H9 (cell line): Measurements from ENCODE around the gene BRF1. TPM values are rescaled to one million over a fixed set of nuclear protein-coding genes. Genes with fewer than 3 reads are reported as not detected.

Experiments used
- DNase-seq: peaks from one replicate; pipeline ENCODE4 v3.0.0-alpha.2; 2017
- H2AFZ ChIP-seq: one replicate; pipeline ENCODE4 v1.6.1; 2013; ENCODE audit warnings: mild to moderate bottlenecking, low read length, control low read depth, moderate library complexity
- H2AK5ac ChIP-seq: 2 replicates; pipeline ENCODE4 v1.6.1; 2013; ENCODE audit warnings: low read length, control low read depth, mixed read lengths; ENCODE audit not compliant: insufficient read length
- H2BK120ac ChIP-seq: one replicate; pipeline ENCODE4 v1.6.1; 2013; ENCODE audit warnings: low read depth, mild to moderate bottlenecking, low read length, control low read depth, inconsistent platforms; ENCODE audit not compliant: poor library complexity, severe bottlenecking
- H2BK12ac ChIP-seq: 2 replicates; pipeline ENCODE4 v1.6.1; 2013; ENCODE audit warnings: low read length, control low read depth, mixed read lengths, low read depth; ENCODE audit not compliant: insufficient read length
- H2BK15ac ChIP-seq: 2 replicates; pipeline ENCODE4 v1.6.1; 2013; ENCODE audit warnings: low read depth, low read length, control low read depth
- H2BK20ac ChIP-seq: one replicate; pipeline ENCODE4 v1.6.1; 2013; ENCODE audit warnings: low read depth, mild to moderate bottlenecking, low read length, control low read depth, inconsistent platforms; ENCODE audit not compliant: poor library complexity, severe bottlenecking
- H2BK5ac ChIP-seq: 2 replicates; pipeline ENCODE4 v1.6.1; 2013; ENCODE audit warnings: low read length, control low read depth, mixed read lengths; ENCODE audit not compliant: insufficient read length
- H3K14ac ChIP-seq: 2 replicates; pipeline ENCODE4 v1.6.1; 2013; ENCODE audit warnings: low read length, control low read depth; ENCODE audit not compliant: insufficient read depth
- H3K18ac ChIP-seq: 2 replicates; pipeline ENCODE4 v1.6.1; 2013; ENCODE audit warnings: low read depth, mild to moderate bottlenecking, mixed read lengths, low read length, control low read depth; ENCODE audit not compliant: insufficient read length
- H3K23ac ChIP-seq: 2 replicates; pipeline ENCODE4 v1.6.1; 2013; ENCODE audit warnings: low read length, control low read depth, mixed read lengths, low read depth; ENCODE audit not compliant: insufficient read length
- H3K23me2 ChIP-seq: 2 replicates; pipeline ENCODE4 v1.6.1; 2013; ENCODE audit warnings: low read depth, mild to moderate bottlenecking, mixed read lengths, low read length, control low read depth; ENCODE audit not compliant: insufficient read length, poor library complexity, severe bottlenecking
- H3K27ac ChIP-seq: 2 replicates; pipeline ENCODE4 v1.5.1; 2013; ENCODE audit warnings: low read length, control low read depth, mixed read lengths, low read depth; ENCODE audit not compliant: insufficient read length
- H3K27me3 ChIP-seq: 2 replicates; pipeline ENCODE4 v1.6.1; 2013; ENCODE audit warnings: low read length, control low read depth, inconsistent platforms; ENCODE audit not compliant: insufficient read depth
- H3K4ac ChIP-seq: 2 replicates; pipeline ENCODE4 v1.6.1; 2013; ENCODE audit warnings: low read depth, mild to moderate bottlenecking, control low read depth, inconsistent platforms, low read length, moderate library complexity
- H3K4me1 ChIP-seq: 2 replicates; pipeline ENCODE4 v1.6.1; 2013; ENCODE audit warnings: low read length, control low read depth, inconsistent platforms; ENCODE audit not compliant: insufficient read depth
- H3K4me2 ChIP-seq: 2 replicates; pipeline ENCODE4 v1.6.1; 2013; ENCODE audit warnings: low read length, control low read depth, mixed read lengths; ENCODE audit not compliant: insufficient read length, insufficient read depth
- H3K56ac ChIP-seq: 2 replicates; pipeline ENCODE4 v1.6.1; 2013; ENCODE audit warnings: low read depth, mild to moderate bottlenecking, mixed read lengths, low read length, control low read depth; ENCODE audit not compliant: insufficient read length
- H3K79me1 ChIP-seq: 2 replicates; pipeline ENCODE4 v1.6.1; 2013; ENCODE audit warnings: low read depth, mild to moderate bottlenecking, moderate library complexity, low read length, control low read depth, inconsistent platforms; ENCODE audit not compliant: insufficient read depth, poor library complexity, severe bottlenecking
- H3K79me2 ChIP-seq: 2 replicates; pipeline ENCODE4 v1.6.1; 2013; ENCODE audit warnings: low read length, control low read depth, inconsistent platforms; ENCODE audit not compliant: insufficient read depth
- H3K9ac ChIP-seq: 2 replicates; pipeline ENCODE4 v1.6.1; 2013; ENCODE audit warnings: low read length, control low read depth, mixed read lengths; ENCODE audit not compliant: insufficient read length; ENCODE audit errors: extremely low read depth
- H3K9me3 ChIP-seq: one replicate; pipeline ENCODE4 v1.6.1; 2013; ENCODE audit warnings: low read depth, low read length, inconsistent platforms; ENCODE audit not compliant: control insufficient read depth
- H3T11ph ChIP-seq: one replicate; pipeline ENCODE4 v1.6.1; 2013; ENCODE audit warnings: mild to moderate bottlenecking, low read length, control low read depth, inconsistent platforms
- H4K20me1 ChIP-seq: one replicate; pipeline ENCODE4 v1.6.1; 2013; ENCODE audit not compliant: control insufficient read depth, insufficient read length, insufficient read depth
- H4K5ac ChIP-seq: 2 replicates; pipeline ENCODE4 v1.6.1; 2013; ENCODE audit warnings: low read depth, mild to moderate bottlenecking, mixed read lengths, low read length, control low read depth; ENCODE audit not compliant: insufficient read length
- H4K8ac ChIP-seq: replicated peaks from 2 replicates; pipeline ENCODE4 v1.6.1; 2013; ENCODE audit warnings: low read length, control low read depth, mixed read lengths, low read depth; ENCODE audit not compliant: insufficient read length
- H4K91ac ChIP-seq: 2 replicates; pipeline ENCODE4 v1.6.1; 2013; ENCODE audit warnings: low read depth, mild to moderate bottlenecking, moderate library complexity, mixed read lengths, low read length, control low read depth; ENCODE audit not compliant: insufficient read length
- H3K27ac Mint-ChIP-seq, 3 experiments: 2 replicates in 2 of 3; 3 replicates in 1 of 3; pipeline ENCODE4 v1.8.0; 2020 to 2021; ENCODE audit warnings: mixed read lengths in 3 of 3, mild to moderate bottlenecking in 1 of 3, moderate library complexity in 1 of 3
- H3K27me3 Mint-ChIP-seq: 2 replicates; pipeline ENCODE4 v1.8.0; 2021; ENCODE audit warnings: low read depth, mild to moderate bottlenecking, moderate library complexity, mixed read lengths
- H3K36me3 Mint-ChIP-seq, 3 experiments: 2 replicates in 2 of 3; 3 replicates in 1 of 3; pipeline ENCODE4 v1.8.0; 2020 to 2021; ENCODE audit warnings: low read depth in 3 of 3, mixed read lengths in 3 of 3; ENCODE audit not compliant: insufficient read depth in 1 of 3
- H3K4me1 Mint-ChIP-seq, 2 experiments: 2 replicates each; pipeline ENCODE4 v1.8.0; 2020; ENCODE audit warnings: mixed read lengths in 2 of 2
- H3K4me3 Mint-ChIP-seq, 2 experiments: 2 replicates in 1 of 2; 3 replicates in 1 of 2; pipeline ENCODE4 v1.8.0; 2020 to 2021; ENCODE audit warnings: mild to moderate bottlenecking in 2 of 2, mixed read lengths in 2 of 2, moderate library complexity in 1 of 2
- H3K9me3 Mint-ChIP-seq, 2 experiments: 2 replicates in 1 of 2; 3 replicates in 1 of 2; pipeline ENCODE4 v1.8.0; 2020; ENCODE audit warnings: mild to moderate bottlenecking in 2 of 2, mixed read lengths in 2 of 2, moderate library complexity in 1 of 2
- WGBS: extraction: QIAGEN DNeasy Blood & Tissue Kit; methylation state at CpG from one replicate; pipeline ENCODE4 v1.1.7; 2013; ENCODE audit warnings: missing lambda C conversion rate, low lambda C conversion rate, mixed read lengths; ENCODE audit not compliant: insufficient read length; ENCODE audit errors: extremely low coverage; 5-methylcytosine and 5-hydroxymethylcytosine counted together
- total RNA-seq: library from RNA; stranded (reverse); gene quantifications from 2 replicates; pipeline ENCODE4 v1.2.1, GENCODE V29; 2021
- TF ChIP-seq, protein P1 (sequence below): fragments of 200-600 bp; sonication (generic); conservative IDR thresholded peaks from 3 replicates; pipeline ENCODE4 v1.8.0; 2021; ENCODE audit warnings: antibody characterized with exemption, mild to moderate bottlenecking

The BRF1 gene
- total RNA-seq, 1 experiment from 2014 or later = 28.3 TPM

DNA sequence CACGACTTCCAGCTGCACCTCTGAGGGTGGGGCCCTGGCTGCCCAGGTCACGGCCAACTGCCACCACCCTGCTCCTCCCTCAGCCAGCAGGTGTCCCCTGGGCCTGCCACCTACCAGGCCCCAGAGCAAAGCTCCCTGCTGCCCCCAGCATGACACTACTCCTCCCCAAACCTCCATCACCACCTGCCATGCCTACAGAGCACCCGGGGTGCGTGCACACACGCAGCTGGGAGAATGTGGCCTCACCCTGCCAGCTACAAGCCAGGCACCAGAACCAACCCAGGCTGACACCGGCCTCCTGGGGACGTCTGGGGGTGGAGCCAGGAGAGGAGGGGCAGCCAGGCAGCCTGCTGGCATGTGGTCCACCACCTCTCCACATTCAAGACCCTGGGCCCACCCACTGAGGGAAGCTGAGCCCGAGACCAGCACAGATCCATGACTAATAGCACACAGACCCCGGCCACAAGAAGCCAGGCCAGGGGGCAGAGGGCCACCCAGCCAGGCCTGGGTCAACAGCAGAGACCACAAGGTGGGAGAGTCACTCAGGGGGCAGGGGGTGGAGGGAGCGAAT, 135.6 kb downstream of the BRF1 start:
- Histone ChIP-seq H3K9me3 (no peaks in the 10 kb centered on the region), H3K56ac (no peak overlapping the region), H2BK120ac (no peak overlapping the region), H3K79me1 (no peaks in the 10 kb centered on the region), H3K4me2 (no peak overlapping the region), H3K9ac (no peak overlapping the region), H4K20me1 (no peaks in the 10 kb centered on the region), H3K14ac (no peak overlapping the region), H3K27ac (no peak overlapping the region), H3T11ph (no peak overlapping the region), H2BK12ac (no peak overlapping the region), H2BK15ac (no peak overlapping the region), H4K91ac (no peak overlapping the region), H3K23me2 (peaks cover 3% of the 10 kb centered on the region), H3K27me3 (peaks cover 7% of the 10 kb centered on the region; the same call in 1 of the 2 replicates), H4K5ac (no peak overlapping the region), H3K4me1 (no peaks in the 10 kb centered on the region), H2BK20ac (no peak overlapping the region), H2AFZ (no peak overlapping the region), H3K18ac (no peak overlapping the region), H4K8ac (no peak overlapping the region), H3K4ac (no peak overlapping the region), H3K23ac (no peak overlapping the region), H2BK5ac (no peak overlapping the region), H2AK5ac (no peak overlapping the region), H3K79me2 (no peaks in the 10 kb centered on the region)
- no peaks in the 10 kb centered on the region for H3K9me3 Mint-ChIP-seq
- H3K4me3 Mint-ChIP-seq = no peak overlapping the region
- WGBS = no CpG with 5 or more reads among the region's 10 CpGs
- H3K36me3 Mint-ChIP-seq = no peaks in the 10 kb centered on the region
- TF ChIP-seq, protein P1, sequence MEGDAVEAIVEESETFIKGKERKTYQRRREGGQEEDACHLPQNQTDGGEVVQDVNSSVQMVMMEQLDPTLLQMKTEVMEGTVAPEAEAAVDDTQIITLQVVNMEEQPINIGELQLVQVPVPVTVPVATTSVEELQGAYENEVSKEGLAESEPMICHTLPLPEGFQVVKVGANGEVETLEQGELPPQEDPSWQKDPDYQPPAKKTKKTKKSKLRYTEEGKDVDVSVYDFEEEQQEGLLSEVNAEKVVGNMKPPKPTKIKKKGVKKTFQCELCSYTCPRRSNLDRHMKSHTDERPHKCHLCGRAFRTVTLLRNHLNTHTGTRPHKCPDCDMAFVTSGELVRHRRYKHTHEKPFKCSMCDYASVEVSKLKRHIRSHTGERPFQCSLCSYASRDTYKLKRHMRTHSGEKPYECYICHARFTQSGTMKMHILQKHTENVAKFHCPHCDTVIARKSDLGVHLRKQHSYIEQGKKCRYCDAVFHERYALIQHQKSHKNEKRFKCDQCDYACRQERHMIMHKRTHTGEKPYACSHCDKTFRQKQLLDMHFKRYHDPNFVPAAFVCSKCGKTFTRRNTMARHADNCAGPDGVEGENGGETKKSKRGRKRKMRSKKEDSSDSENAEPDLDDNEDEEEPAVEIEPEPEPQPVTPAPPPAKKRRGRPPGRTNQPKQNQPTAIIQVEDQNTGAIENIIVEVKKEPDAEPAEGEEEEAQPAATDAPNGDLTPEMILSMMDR = no peak
- peaks cover 25% of the 10 kb centered on the region for H3K27me3 Mint-ChIP-seq
- H3K27ac Mint-ChIP-seq = no peak overlapping the region
- DNase-seq = no peak
- peaks cover 9 to 23% of the 10 kb centered on the region in 2 experiments for H3K4me1 Mint-ChIP-seq
